GM19468 (cell line): Measurements from ENCODE around the gene LRRC71.

Experiments used
- ATAC-seq: cut with Tn5 transposase; IDR thresholded peaks from one replicate; pipeline ENCODE4 v1.9.1; 2021; ENCODE audit warnings: mild to moderate bottlenecking, moderate library complexity, moderate number of reproducible peaks; ENCODE audit not compliant: unreplicated experiment; ENCODE audit errors: extremely low read depth

LRRC71 gene

GRCh38 chr1:156942176-156942575, 21.7 kb downstream of the LRRC71 start:
- ATAC-seq, result no peak

- ATAC-seq, result no peak
These were observed 22.1 kb downstream of the LRRC71 start for GRCh38 chr1:156942576-156942975.

GRCh38 chr1:156943756-156944155, 23.3 kb downstream of the LRRC71 start:
- no peak for ATAC-seq

- ATAC-seq, result no peak
These were observed 23.8 kb downstream of the LRRC71 start for GRCh38 chr1:156944268-156944667.

GRCh38 chr1:156944848-156945247, 24.4 kb downstream of the LRRC71 start:
- ATAC-seq, result no peak

- ATAC-seq, result no peak
These were observed 25.6 kb downstream of the LRRC71 start for GRCh38 chr1:156945881-156946661.

GRCh38 chr1:156947127-156947526, 26.7 kb downstream of the LRRC71 start:
- no peak for ATAC-seq

GRCh38 chr1:156947818-156948525, 27.5 kb downstream of the LRRC71 start:
- no peak for ATAC-seq

GRCh38 chr1:156948708-156949107, 28.3 kb downstream of the LRRC71 start:
- no peak for ATAC-seq

- no peak for ATAC-seq
These were observed 28.7 kb downstream of the LRRC71 start for GRCh38 chr1:156949127-156949526.

- ATAC-seq, result no peak
These were observed 30.9 kb downstream of the LRRC71 start for GRCh38 chr1:156951371-156951770.

GRCh38 chr1:156953571-156953970, 33.1 kb downstream of the LRRC71 start:
- ATAC-seq, result no peak

GRCh38 chr1:156956333-156956732, 35.9 kb downstream of the LRRC71 start:
- ATAC-seq, result no peak

- ATAC-seq, result no peak
These were observed 37.2 kb downstream of the LRRC71 start for GRCh38 chr1:156957634-156958033.

- no peak for ATAC-seq
These were observed 37.8 kb downstream of the LRRC71 start for GRCh38 chr1:156958247-156958714.

- ATAC-seq, result no peak
These were observed 39.0 kb downstream of the LRRC71 start for GRCh38 chr1:156959414-156959813.

- ATAC-seq, result no peak
These were observed 39.5 kb downstream of the LRRC71 start for GRCh38 chr1:156959925-156960324.

- ATAC-seq, result no peak
These were observed 41.3 kb downstream of the LRRC71 start for GRCh38 chr1:156961709-156962108.

GRCh38 chr1:156963621-156964020, 43.2 kb downstream of the LRRC71 start:
- no peak for ATAC-seq

- no peak for ATAC-seq
These were observed 44.0 kb downstream of the LRRC71 start for GRCh38 chr1:156964441-156964840.

GRCh38 chr1:156969496-156969895, 49.1 kb downstream of the LRRC71 start:
- ATAC-seq, result no peak

GRCh38 chr1:156970017-156970416, 49.6 kb downstream of the LRRC71 start:
- no peak for ATAC-seq
